Loucy (cell line): Measurements from ENCODE around the gene KRT86.

Source experiments
- EZH2phosphoT487 ChIP-seq: fragments of 200-600 bp; IDR thresholded peaks from 2 replicates; pipeline ENCODE4 v1.6.1; 2018; ENCODE audit warnings: antibody characterized with exemption, mild to moderate bottlenecking, moderate library complexity, borderline replicate concordance
- TF ChIP-seq, protein P1 (sequence below): fragments of 200-600 bp; sonication (generic); conservative IDR thresholded peaks from 2 replicates; pipeline ENCODE4 v1.5.1; 2014; ENCODE audit warnings: mild to moderate bottlenecking, antibody characterized with exemption, low read length

DNA sequence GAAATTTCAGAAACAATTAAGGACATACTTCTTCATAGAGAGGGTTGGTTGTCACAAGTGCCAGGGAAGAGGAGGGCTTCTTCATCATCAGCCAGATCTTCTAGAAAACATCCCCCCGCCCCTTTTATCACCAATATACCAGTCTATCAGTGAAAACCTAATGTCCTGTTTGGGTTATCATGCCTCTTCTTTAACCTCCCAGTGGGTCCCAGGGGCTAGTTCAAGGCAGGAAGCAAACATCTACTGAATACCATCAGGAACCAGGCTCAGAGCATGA is 13.3 kb upstream of the KRT86 start:
- TF ChIP-seq, protein P1, sequence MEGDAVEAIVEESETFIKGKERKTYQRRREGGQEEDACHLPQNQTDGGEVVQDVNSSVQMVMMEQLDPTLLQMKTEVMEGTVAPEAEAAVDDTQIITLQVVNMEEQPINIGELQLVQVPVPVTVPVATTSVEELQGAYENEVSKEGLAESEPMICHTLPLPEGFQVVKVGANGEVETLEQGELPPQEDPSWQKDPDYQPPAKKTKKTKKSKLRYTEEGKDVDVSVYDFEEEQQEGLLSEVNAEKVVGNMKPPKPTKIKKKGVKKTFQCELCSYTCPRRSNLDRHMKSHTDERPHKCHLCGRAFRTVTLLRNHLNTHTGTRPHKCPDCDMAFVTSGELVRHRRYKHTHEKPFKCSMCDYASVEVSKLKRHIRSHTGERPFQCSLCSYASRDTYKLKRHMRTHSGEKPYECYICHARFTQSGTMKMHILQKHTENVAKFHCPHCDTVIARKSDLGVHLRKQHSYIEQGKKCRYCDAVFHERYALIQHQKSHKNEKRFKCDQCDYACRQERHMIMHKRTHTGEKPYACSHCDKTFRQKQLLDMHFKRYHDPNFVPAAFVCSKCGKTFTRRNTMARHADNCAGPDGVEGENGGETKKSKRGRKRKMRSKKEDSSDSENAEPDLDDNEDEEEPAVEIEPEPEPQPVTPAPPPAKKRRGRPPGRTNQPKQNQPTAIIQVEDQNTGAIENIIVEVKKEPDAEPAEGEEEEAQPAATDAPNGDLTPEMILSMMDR = no peak
- TF ChIP-seq EZH2phosphoT487 = no peak
